ENCODE results near the gene KLHL6. TPM values are rescaled to one million over a fixed set of nuclear protein-coding genes. Genes with fewer than 3 reads are reported as not detected.

Gene KLHL6, protein sequence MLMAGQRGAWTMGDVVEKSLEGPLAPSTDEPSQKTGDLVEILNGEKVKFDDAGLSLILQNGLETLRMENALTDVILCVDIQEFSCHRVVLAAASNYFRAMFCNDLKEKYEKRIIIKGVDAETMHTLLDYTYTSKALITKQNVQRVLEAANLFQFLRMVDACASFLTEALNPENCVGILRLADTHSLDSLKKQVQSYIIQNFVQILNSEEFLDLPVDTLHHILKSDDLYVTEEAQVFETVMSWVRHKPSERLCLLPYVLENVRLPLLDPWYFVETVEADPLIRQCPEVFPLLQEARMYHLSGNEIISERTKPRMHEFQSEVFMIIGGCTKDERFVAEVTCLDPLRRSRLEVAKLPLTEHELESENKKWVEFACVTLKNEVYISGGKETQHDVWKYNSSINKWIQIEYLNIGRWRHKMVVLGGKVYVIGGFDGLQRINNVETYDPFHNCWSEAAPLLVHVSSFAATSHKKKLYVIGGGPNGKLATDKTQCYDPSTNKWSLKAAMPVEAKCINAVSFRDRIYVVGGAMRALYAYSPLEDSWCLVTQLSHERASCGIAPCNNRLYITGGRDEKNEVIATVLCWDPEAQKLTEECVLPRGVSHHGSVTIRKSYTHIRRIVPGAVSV
- not detected in 5 replicates for total RNA-seq (2022; extraction: Qiagen RNA extraction; ENCODE audit: low read depth)

DNA sequence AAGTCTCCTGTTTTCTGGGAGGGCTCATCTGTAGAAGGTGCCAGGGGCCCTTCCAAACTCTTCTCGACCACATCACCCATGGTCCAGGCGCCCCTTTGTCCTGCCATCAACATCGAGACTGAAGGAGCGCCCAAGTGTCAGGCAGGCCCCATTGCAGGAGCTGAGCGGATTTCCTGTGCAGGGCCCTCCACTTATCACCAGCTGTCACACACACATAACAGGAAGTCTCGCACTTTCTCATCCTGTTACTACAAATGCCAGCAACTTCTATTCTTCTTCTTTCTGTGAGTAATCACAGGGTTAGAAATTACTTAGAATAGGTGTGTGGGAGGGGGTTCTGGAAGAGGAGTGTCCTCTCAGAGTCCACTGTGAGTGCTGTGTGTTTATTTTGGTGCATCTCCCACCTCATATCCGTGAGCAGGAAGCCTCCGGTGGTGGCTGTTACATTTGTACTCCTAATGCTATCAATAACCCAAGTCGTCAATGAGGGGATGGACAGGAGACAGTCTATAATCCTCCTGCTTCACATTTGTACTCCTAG lies at the start of gene KLHL6:
Gene KLHL6, minus strand, starts transcription at position 166 of the 541 bp plus-strand sequence. Its CDS starts 53 bp downstream, at position 113.

Other genes starting within 250 kb of the KLHL6 start
- 0.08 to 0.26 TPM (median 0.17 TPM) in 4 of 5 replicates, not detected in the other for gene MCF2L2, start 127.1 kb downstream of the KLHL6 start, total RNA-seq (2022; extraction: Qiagen RNA extraction; ENCODE audit: low read depth)
- gene KLHL24, start 79.9 kb upstream of the KLHL6 start, total RNA-seq (2022; extraction: Qiagen RNA extraction; ENCODE audit: low read depth), result 5.1 to 7.2 TPM (median 6.2 TPM) in 5 replicates
- 9.3 to 12.7 TPM (median 11.8 TPM) in 5 replicates for gene YEATS2, start 142.1 kb upstream of the KLHL6 start, total RNA-seq (2022; extraction: Qiagen RNA extraction; ENCODE audit: low read depth)